ENCODE data around the gene HOXD4. TPM values are rescaled to one million over a fixed set of nuclear protein-coding genes. Genes with fewer than 3 reads are reported as not detected.

HOXD4 gene
- total and polyA plus RNA-seq, 2 experiments from 2014 or later = 1.4 to 2.5 TPM

DNA sequence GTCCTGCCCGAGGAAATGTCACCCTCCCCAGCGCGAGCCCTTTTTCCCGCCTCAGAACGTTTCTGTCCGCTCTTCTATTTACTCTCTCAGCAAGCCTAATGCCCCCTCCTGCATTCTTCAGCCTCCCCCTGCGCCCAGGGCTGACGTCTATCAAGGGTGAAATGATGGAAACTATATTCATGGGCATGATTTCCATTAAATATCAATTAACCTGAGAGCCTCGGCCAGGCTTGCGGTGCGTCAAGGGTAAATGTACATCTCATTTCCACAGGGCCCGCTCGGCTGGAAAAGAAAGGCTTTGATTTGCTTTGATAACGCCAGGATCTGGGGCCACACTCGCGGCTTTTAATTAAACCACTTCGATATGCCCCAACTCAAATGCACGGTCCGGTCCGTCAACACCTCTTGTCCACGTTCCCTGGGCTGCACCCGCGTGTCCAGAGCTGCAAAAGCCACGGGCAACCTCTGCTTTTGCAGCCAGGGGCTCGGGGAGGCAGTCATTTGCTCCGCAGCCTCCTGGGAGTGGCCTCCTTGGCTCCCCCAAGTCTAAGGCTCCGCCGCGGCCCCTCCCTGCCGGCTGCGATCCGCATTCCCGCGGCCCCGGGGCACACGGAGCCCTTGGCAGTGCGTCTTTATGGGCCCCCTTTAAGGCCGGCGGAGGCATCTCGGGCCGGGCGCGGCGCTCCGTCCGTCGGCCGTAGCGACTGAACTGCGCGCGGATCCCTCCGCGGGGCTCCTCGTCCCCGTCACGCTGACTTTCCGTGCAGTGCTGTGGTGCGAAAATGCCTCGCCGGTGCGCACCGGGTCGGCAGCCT lies 22.2 kb upstream of the HOXD4 start, which contains the start of gene HOXD8:
HOXD8 (plus strand) TSS at position 724 of the 815 bp plus-strand sequence. CDS start 662 bp downstream, outside the sequence.
- H3K4me2 ChIP-seq (ENCODE audit: unreplicated experiment) = peak within 1 kb of the TSS; percentile 100
- no peaks in the 10 kb centered on the region for H4K20me1 ChIP-seq (ENCODE audit: insufficient read depth)
- H3F3A ChIP-seq (ENCODE audit: insufficient read depth) = peaks cover 50% of the 10 kb centered on the region
- TF ChIP-seq EZH2 (IDR thresholded peaks at IDR 0.05; ENCODE audit: insufficient read depth, poor library complexity, severe bottlenecking) = no peak
- TF ChIP-seq EZH2phosphoT487 (IDR thresholded peaks at IDR 0.05; ENCODE audit: insufficient read depth, low read depth) = 0 out of 2 replicates have a peak, but pooled peaks have one; percentile 16
- no peaks in the 10 kb centered on the region for H3K36me3 ChIP-seq (ENCODE audit: low read depth)
- H3K27ac ChIP-seq = peak within 1 kb of the TSS; percentile 97
- H3K79me2 ChIP-seq (ENCODE audit: insufficient read depth) = peaks cover 65% of the 10 kb centered on the region
- peaks cover 29% of the 10 kb centered on the region for H3K4me1 ChIP-seq (ENCODE audit: insufficient read depth)
- in situ Hi-C loops (cut with MboI) = loop anchor here (5.0 to 10.0 kb wide), 3 partner anchors 508 to 1018 kb away; no protein-coding TSS in a partner anchor
- no peaks in the 10 kb centered on the region for H3K9me3 ChIP-seq (ENCODE audit: low read depth)
- peak; percentile 96 for DNase-seq
- H3K27me3 ChIP-seq (replicated peaks; ENCODE audit: insufficient read depth) = no peaks in the 10 kb centered on the region
- peak within 1 kb of the TSS; percentile 90 for H3K4me3 ChIP-seq
- H3K9me2 ChIP-seq (ENCODE audit: insufficient read depth) = no peaks in the 10 kb centered on the region
- peak within 1 kb of the TSS; percentile 97 for H3K9ac ChIP-seq
- whole genome bisulfite sequencing, 2 experiments (ENCODE audit: low coverage in 1 of 2, low lambda C conversion rate in 2 of 2, missing lambda C conversion rate in 2 of 2) = 0 to 1% methylated on average over 54 to 55 of the region's 64 CpGs
- peak within 1 kb of the TSS; percentile 68 for H2AFZ ChIP-seq

DNA sequence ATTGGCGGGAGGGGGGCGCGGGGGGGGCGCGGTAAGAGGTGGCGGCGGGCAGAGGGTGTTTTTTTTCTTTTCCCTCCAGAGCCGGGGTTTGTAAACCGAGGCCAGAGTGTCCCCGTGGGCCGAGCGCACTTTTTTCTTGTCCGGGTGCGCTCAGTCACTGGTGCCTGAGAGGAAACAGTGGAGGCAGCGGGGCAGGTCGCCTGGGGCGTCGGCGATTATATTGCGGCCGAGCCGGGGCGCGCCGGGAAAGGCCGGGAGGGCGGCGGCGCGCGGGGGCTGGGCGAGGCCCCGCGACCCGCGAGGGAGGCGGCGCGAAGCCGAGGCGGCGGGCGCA lies 21.6 kb upstream of the HOXD4 start:
- Histone ChIP-seq H4K20me1 (ENCODE audit: insufficient read depth) (no peaks in the 10 kb centered on the region), H3K36me3 (ENCODE audit: low read depth) (no peaks in the 10 kb centered on the region), H2AFZ (peak overlapping the region; percentile 68; the same call in 1 of the 2 replicates), H3K9me2 (ENCODE audit: insufficient read depth) (no peaks in the 10 kb centered on the region), H3K27me3 (replicated peaks; ENCODE audit: insufficient read depth) (no peaks in the 10 kb centered on the region), H3K4me3 (peak overlapping the region; percentile 90), H3K79me2 (ENCODE audit: insufficient read depth) (peaks cover 67% of the 10 kb centered on the region), H3K27ac (peak overlapping the region; percentile 97), H3K9ac (peak overlapping the region; percentile 97), H3F3A (ENCODE audit: insufficient read depth) (peaks cover 56% of the 10 kb centered on the region), H3K9me3 (ENCODE audit: low read depth) (no peaks in the 10 kb centered on the region), H3K4me2 (ENCODE audit: unreplicated experiment) (peak overlapping the region; percentile 97), H3K4me1 (ENCODE audit: insufficient read depth) (peaks cover 34% of the 10 kb centered on the region)
- TF ChIP-seq EZH2phosphoT487 (IDR thresholded peaks at IDR 0.05; ENCODE audit: insufficient read depth, low read depth) = no peak
- no peak for TF ChIP-seq EZH2 (IDR thresholded peaks at IDR 0.05; ENCODE audit: insufficient read depth, poor library complexity, severe bottlenecking)
- in situ Hi-C loops (cut with MboI) = loop anchor here (5.0 to 10.0 kb wide), 3 partner anchors 508 to 1018 kb away; no protein-coding TSS in a partner anchor
- WGBS, 2 experiments (ENCODE audit: low coverage in 1 of 2, low lambda C conversion rate in 2 of 2, missing lambda C conversion rate in 2 of 2) = 0 to 1% methylated on average over 12 to 43 of the region's 43 CpGs
- DNase-seq = no peak

DNA sequence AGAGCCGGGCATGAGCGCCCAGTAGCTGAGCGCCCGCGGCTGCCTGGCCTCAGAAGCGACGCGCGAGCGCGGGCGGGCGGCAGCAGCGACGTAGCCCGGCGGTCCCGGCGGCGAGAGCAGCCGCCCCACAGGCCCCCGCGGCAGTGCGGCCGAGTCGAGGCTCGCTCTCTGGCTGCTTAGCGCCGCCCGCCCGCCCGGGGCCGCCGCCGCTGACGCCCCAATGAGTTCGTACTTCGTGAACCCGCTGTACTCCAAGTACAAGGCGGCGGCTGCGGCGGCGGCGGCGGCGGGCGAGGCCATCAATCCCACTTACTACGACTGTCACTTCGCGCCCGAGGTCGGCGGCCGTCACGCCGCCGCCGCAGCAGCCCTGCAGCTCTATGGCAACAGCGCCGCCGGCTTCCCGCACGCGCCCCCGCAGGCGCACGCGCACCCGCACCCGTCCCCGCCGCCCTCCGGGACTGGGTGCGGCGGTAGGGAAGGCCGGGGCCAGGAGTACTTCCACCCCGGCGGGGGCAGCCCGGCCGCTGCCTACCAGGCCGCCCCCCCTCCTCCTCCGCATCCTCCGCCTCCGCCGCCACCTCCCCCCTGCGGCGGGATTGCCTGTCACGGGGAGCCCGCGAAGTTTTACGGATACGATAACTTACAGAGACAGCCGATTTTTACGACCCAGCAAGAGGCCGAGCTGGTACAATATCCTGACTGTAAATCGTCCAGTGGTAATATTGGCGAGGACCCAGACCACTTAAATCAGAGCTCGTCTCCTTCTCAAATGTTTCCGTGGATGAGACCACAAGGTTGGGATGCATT lies 21.0 kb upstream of the HOXD4 start:
- WGBS, 2 experiments (ENCODE audit: low coverage in 1 of 2, low lambda C conversion rate in 2 of 2, missing lambda C conversion rate in 2 of 2) = 1 to 2% methylated on average over 9 to 74 of the region's 100 CpGs
- DNase-seq = peak; percentile 86
- Histone ChIP-seq H3F3A (ENCODE audit: insufficient read depth) (peaks cover 62% of the 10 kb centered on the region), H3K4me1 (ENCODE audit: insufficient read depth) (peaks cover 40% of the 10 kb centered on the region), H3K9ac (peak overlapping the region; percentile 97), H3K27me3 (replicated peaks; ENCODE audit: insufficient read depth) (no peaks in the 10 kb centered on the region), H3K4me2 (ENCODE audit: unreplicated experiment) (peak overlapping the region; percentile 100), H2AFZ (peak overlapping the region; percentile 22), H3K27ac (peak overlapping the region; percentile 97), H3K4me3 (peak overlapping the region; percentile 90), H4K20me1 (ENCODE audit: insufficient read depth) (no peaks in the 10 kb centered on the region), H3K79me2 (ENCODE audit: insufficient read depth) (peaks cover 73% of the 10 kb centered on the region), H3K36me3 (ENCODE audit: low read depth) (no peaks in the 10 kb centered on the region), H3K9me3 (ENCODE audit: low read depth) (no peaks in the 10 kb centered on the region), H3K9me2 (ENCODE audit: insufficient read depth) (no peaks in the 10 kb centered on the region)
- in situ Hi-C loops (cut with MboI) = no loop called here
- TF ChIP-seq EZH2 (IDR thresholded peaks at IDR 0.05; ENCODE audit: insufficient read depth, poor library complexity, severe bottlenecking) (no peak), EZH2phosphoT487 (IDR thresholded peaks at IDR 0.05; ENCODE audit: insufficient read depth, low read depth) (no peak)
